WTC11 (cell line): ENCODE measurements around the gene WDR54. TPM values are rescaled to one million over a fixed set of nuclear protein-coding genes. Genes with fewer than 3 reads are reported as not detected.

ENCODE experiments used
- ATAC-seq: fragments of 200-7000 bp; cut with Tn5 transposase; 2 replicates; pipeline ENCODE4 v1.10.0; 2021; ENCODE audit warnings: mild to moderate bottlenecking, moderate library complexity
- CTCF ChIA-PET: fragments of 300-600 bp; sonication (Branson Sonifier 250); formaldehyde crosslinking; loops from one replicate; lab custom pipeline; 2021; ENCODE audit warnings: antibody characterized with exemption; lab: Charles Lee
- POLR2A ChIA-PET: fragments of 350-600 bp; sonication (Branson Sonifier 250); formaldehyde crosslinking; loops from one replicate; lab custom pipeline; 2021; ENCODE audit warnings: antibody characterized with exemption; lab: Charles Lee
- DNase-seq: peaks from one replicate; pipeline ENCODE4 v3.0.0; 2021; ENCODE audit warnings: low spot score
- H3K27ac Mint-ChIP-seq: 2 replicates; pipeline ENCODE4 v1.8.0; 2021; ENCODE audit warnings: mixed read lengths
- H3K27me3 Mint-ChIP-seq: 2 replicates; pipeline ENCODE4 v1.8.0; 2021; ENCODE audit warnings: low read depth, mild to moderate bottlenecking, moderate library complexity, mixed read lengths
- H3K36me3 Mint-ChIP-seq: 2 replicates; pipeline ENCODE4 v1.8.0; 2021; ENCODE audit warnings: mixed read lengths
- H3K4me1 Mint-ChIP-seq: 2 replicates; pipeline ENCODE4 v1.8.0; 2022; ENCODE audit warnings: mixed read lengths
- H3K4me3 Mint-ChIP-seq: 2 replicates; pipeline ENCODE4 v1.8.0; 2021; ENCODE audit warnings: mild to moderate bottlenecking, moderate library complexity, mixed read lengths
- H3K9me3 Mint-ChIP-seq: 2 replicates; pipeline ENCODE4 v1.8.0; 2021; ENCODE audit warnings: mixed read lengths
- ATF2 ChIP-seq: sonication (generic); formaldehyde crosslinking; IDR thresholded peaks from 2 replicates; pipeline ENCODE4 v1.8.1; 2022; ENCODE audit warnings: low read depth, missing genetic modification reagents, borderline replicate concordance
- CREB1 ChIP-seq: sonication (generic); formaldehyde crosslinking; IDR thresholded peaks from 2 replicates; pipeline ENCODE4 v1.8.0; 2023; ENCODE audit warnings: mild to moderate bottlenecking, missing genetic modification reagents
- E2F1 ChIP-seq: sonication (generic); formaldehyde crosslinking; IDR thresholded peaks from 2 replicates; pipeline ENCODE4 v1.8.0; 2022; ENCODE audit warnings: mild to moderate bottlenecking, missing genetic modification reagents
- ETV6 ChIP-seq: sonication (generic); formaldehyde crosslinking; IDR thresholded peaks from 2 replicates; pipeline ENCODE4 v1.8.1; 2022; ENCODE audit warnings: mild to moderate bottlenecking, missing genetic modification reagents
- FOXJ3 ChIP-seq: sonication (generic); formaldehyde crosslinking; IDR thresholded peaks from 2 replicates; pipeline ENCODE4 v1.9.0; 2021; ENCODE audit warnings: missing genetic modification reagents, mild to moderate bottlenecking, borderline replicate concordance
- FOXK1 ChIP-seq: sonication (generic); formaldehyde crosslinking; IDR thresholded peaks from 2 replicates; pipeline ENCODE4 v1.8.0; 2022; ENCODE audit warnings: mild to moderate bottlenecking, moderate library complexity, missing genetic modification reagents
- GTF2I ChIP-seq: fragments of 250-450 bp; sonication (Bioruptor Pico); conservative IDR thresholded peaks from 2 replicates; pipeline ENCODE4 v1.4.0; 2021; ENCODE audit warnings: mild to moderate bottlenecking
- HMGA2 ChIP-seq: fragments of 250-450 bp; sonication (Bioruptor Pico); IDR thresholded peaks from 2 replicates; pipeline ENCODE4 v1.4.0; 2021; ENCODE audit warnings: mild to moderate bottlenecking, moderate library complexity
- JAZF1 ChIP-seq: fragments of 250-450 bp; sonication (Bioruptor Pico); IDR thresholded peaks from 2 replicates; pipeline ENCODE4 v1.9.0; 2021; ENCODE audit warnings: moderate library complexity, mild to moderate bottlenecking, inconsistent platforms
- JUN ChIP-seq: sonication (generic); formaldehyde crosslinking; IDR thresholded peaks from 2 replicates; pipeline ENCODE4 v1.8.0; 2023; ENCODE audit warnings: mild to moderate bottlenecking, missing genetic modification reagents
- NR2C2 ChIP-seq: sonication (generic); formaldehyde crosslinking; IDR thresholded peaks from 2 replicates; pipeline ENCODE4 v1.8.0; 2022; ENCODE audit warnings: mild to moderate bottlenecking, missing genetic modification reagents
- TP53 ChIP-seq: sonication (generic); formaldehyde crosslinking; IDR thresholded peaks from 2 replicates; pipeline ENCODE4 v1.8.1; 2023; ENCODE audit warnings: mild to moderate bottlenecking, missing genetic modification reagents
- USF1 ChIP-seq: sonication (generic); formaldehyde crosslinking; IDR thresholded peaks from 2 replicates; pipeline ENCODE4 v1.8.0; 2022; ENCODE audit warnings: mild to moderate bottlenecking, missing genetic modification reagents
- ZBTB43 ChIP-seq: sonication (generic); formaldehyde crosslinking; IDR thresholded peaks from 2 replicates; pipeline ENCODE4 v1.8.1; 2023; ENCODE audit warnings: mild to moderate bottlenecking, missing genetic modification reagents
- ZNF281 ChIP-seq: sonication (generic); formaldehyde crosslinking; IDR thresholded peaks from 2 replicates; pipeline ENCODE4 v1.8.0; 2023; ENCODE audit warnings: mild to moderate bottlenecking, missing genetic modification reagents
- ZNF317 ChIP-seq: sonication (generic); formaldehyde crosslinking; IDR thresholded peaks from 2 replicates; pipeline ENCODE4 v1.8.1; 2023; ENCODE audit warnings: low read depth, mild to moderate bottlenecking, moderate library complexity, missing genetic modification reagents, borderline replicate concordance
- ZNF423 ChIP-seq: fragments of 250-450 bp; sonication (Bioruptor Pico); IDR thresholded peaks from 2 replicates; pipeline ENCODE4 v2.1.2; 2022; ENCODE audit warnings: mild to moderate bottlenecking, moderate library complexity
- ZNF671 ChIP-seq: fragments of 250-450 bp; sonication (Bioruptor Pico); IDR thresholded peaks from 2 replicates; pipeline ENCODE4 v1.8.0; 2021; ENCODE audit warnings: mild to moderate bottlenecking
- total RNA-seq: library from RNA; stranded (reverse); gene quantifications from 3 replicates; pipeline ENCODE4 v1.2.3, GENCODE V29; 2021
- TF ChIP-seq, protein P1 (sequence below): fragments of 200-600 bp; IDR thresholded peaks from 2 replicates; pipeline ENCODE4 v1.8.0; 2022; ENCODE audit warnings: antibody characterized with exemption
- TF ChIP-seq, protein P2 (sequence below): sonication (generic); formaldehyde crosslinking; IDR thresholded peaks from 2 replicates; pipeline ENCODE4 v1.8.1; 2023; ENCODE audit warnings: mild to moderate bottlenecking, missing genetic modification reagents, moderate library complexity
- TF ChIP-seq, protein P3 (sequence below): sonication (generic); formaldehyde crosslinking; conservative IDR thresholded peaks from 2 replicates; pipeline ENCODE4 v1.8.1; 2022; ENCODE audit warnings: mild to moderate bottlenecking, missing genetic modification reagents
- TF ChIP-seq, protein P4 (sequence below): fragments of 250-450 bp; sonication (Bioruptor Pico); IDR thresholded peaks from 2 replicates; pipeline ENCODE4 v1.9.0; 2021; ENCODE audit warnings: moderate library complexity, mild to moderate bottlenecking, inconsistent platforms, borderline replicate concordance
- TF ChIP-seq, protein P5 (sequence below): sonication (generic); formaldehyde crosslinking; IDR thresholded peaks from 2 replicates; pipeline ENCODE4 v1.8.0; 2022; ENCODE audit warnings: mild to moderate bottlenecking, missing genetic modification reagents

Gene WDR54
- total RNA-seq, 1 experiment from 2014 or later, result 55.2 TPM

DNA sequence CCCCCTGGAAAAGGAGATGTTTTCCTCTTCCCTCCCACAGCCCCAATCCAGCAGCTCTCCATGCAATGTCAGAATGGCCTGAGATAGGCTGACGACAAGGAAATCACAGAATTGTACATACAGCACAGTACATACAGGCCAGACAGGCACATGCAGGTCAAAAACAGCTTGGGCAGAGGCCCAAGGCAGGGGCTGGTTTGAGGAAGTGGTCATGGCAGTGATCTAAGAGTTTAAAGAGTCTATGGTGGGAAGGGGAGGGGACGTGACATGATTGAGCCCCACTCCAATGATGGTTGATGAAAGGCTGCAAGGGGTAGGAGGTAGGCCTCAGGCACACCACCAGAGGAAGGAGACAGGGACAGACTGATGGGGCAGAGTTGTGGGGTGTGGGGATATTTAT, 45.7 kb upstream of the WDR54 start:
- DNase-seq (no peak), ATAC-seq (no peak)
- ChIA-PET CTCF (interaction anchor here (1.8 to 3.2 kb wide), 2 partner anchors 15 to 42 kb away, joined by 7 to 35 read pairs; no protein-coding TSS in a partner anchor), POLR2A (interaction anchor here (1.7 kb wide), 1 partner anchor 15 kb away, joined by 7 read pairs; no protein-coding TSS in a partner anchor)
- H3K9me3 Mint-ChIP-seq, result no peaks in the 10 kb centered on the region
- peak overlapping the region; percentile 42; the same call in 1 of the 2 replicates for H3K27ac Mint-ChIP-seq
- no peak for TF ChIP-seq JAZF1
- TF ChIP-seq FOXJ3, result no peak
- no peak for TF ChIP-seq CREB1 (CRISPR knock-in tag)
- TF ChIP-seq, protein P1, sequence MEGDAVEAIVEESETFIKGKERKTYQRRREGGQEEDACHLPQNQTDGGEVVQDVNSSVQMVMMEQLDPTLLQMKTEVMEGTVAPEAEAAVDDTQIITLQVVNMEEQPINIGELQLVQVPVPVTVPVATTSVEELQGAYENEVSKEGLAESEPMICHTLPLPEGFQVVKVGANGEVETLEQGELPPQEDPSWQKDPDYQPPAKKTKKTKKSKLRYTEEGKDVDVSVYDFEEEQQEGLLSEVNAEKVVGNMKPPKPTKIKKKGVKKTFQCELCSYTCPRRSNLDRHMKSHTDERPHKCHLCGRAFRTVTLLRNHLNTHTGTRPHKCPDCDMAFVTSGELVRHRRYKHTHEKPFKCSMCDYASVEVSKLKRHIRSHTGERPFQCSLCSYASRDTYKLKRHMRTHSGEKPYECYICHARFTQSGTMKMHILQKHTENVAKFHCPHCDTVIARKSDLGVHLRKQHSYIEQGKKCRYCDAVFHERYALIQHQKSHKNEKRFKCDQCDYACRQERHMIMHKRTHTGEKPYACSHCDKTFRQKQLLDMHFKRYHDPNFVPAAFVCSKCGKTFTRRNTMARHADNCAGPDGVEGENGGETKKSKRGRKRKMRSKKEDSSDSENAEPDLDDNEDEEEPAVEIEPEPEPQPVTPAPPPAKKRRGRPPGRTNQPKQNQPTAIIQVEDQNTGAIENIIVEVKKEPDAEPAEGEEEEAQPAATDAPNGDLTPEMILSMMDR, result no peak
- no peak for TF ChIP-seq GTF2I
- TF ChIP-seq, protein P2, sequence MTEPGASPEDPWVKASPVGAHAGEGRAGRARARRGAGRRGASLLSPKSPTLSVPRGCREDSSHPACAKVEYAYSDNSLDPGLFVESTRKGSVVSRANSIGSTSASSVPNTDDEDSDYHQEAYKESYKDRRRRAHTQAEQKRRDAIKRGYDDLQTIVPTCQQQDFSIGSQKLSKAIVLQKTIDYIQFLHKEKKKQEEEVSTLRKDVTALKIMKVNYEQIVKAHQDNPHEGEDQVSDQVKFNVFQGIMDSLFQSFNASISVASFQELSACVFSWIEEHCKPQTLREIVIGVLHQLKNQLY (CRISPR knock-in tag), result no peak
- no peak for TF ChIP-seq HMGA2
- TF ChIP-seq ZBTB43 (CRISPR knock-in tag), result no peak
- no peak for TF ChIP-seq E2F1 (CRISPR knock-in tag)
- no peak for TF ChIP-seq JUN (CRISPR knock-in tag)
- no peak for TF ChIP-seq ZNF423 (CRISPR knock-in tag)
- TF ChIP-seq ZNF317, result no peak
- no peak for TF ChIP-seq NR2C2 (CRISPR knock-in tag)
- TF ChIP-seq ZNF281 (CRISPR knock-in tag), result no peak
- H3K4me1 Mint-ChIP-seq, result peaks cover 46% of the 10 kb centered on the region
- peaks cover 12% of the 10 kb centered on the region for H3K36me3 Mint-ChIP-seq
- H3K27me3 Mint-ChIP-seq, result no peaks in the 10 kb centered on the region
- no peak overlapping the region for H3K4me3 Mint-ChIP-seq

GRCh38 chr2:74378007-74378406, 43.5 kb upstream of the WDR54 start:
- ATAC-seq (no peak), DNase-seq (no peak)
- POLR2A ChIA-PET, result no interaction called here
- no peak overlapping the region for H3K4me3 Mint-ChIP-seq
- peaks cover 42% of the 10 kb centered on the region for H3K4me1 Mint-ChIP-seq
- no peaks in the 10 kb centered on the region for H3K27me3 Mint-ChIP-seq
- peaks cover 8% of the 10 kb centered on the region for H3K36me3 Mint-ChIP-seq
- no peak overlapping the region for H3K27ac Mint-ChIP-seq
- CTCF ChIA-PET, result interaction anchor here (1.1 kb wide), 1 partner anchor 13 kb away, joined by 3 read pairs; no protein-coding TSS in a partner anchor
- no peaks in the 10 kb centered on the region for H3K9me3 Mint-ChIP-seq
- TF ChIP-seq, protein P3, sequence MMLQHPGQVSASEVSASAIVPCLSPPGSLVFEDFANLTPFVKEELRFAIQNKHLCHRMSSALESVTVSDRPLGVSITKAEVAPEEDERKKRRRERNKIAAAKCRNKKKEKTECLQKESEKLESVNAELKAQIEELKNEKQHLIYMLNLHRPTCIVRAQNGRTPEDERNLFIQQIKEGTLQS (CRISPR knock-in tag), result no peak
- TF ChIP-seq ATF2 (CRISPR knock-in tag) (no peak), FOXJ3 (no peak), USF1 (CRISPR knock-in tag) (no peak), HMGA2 (no peak), ETV6 (CRISPR knock-in tag) (no peak), FOXK1 (CRISPR knock-in tag) (no peak), ZNF671 (no peak), TP53 (CRISPR knock-in tag) (no peak)
- TF ChIP-seq, protein P4, sequence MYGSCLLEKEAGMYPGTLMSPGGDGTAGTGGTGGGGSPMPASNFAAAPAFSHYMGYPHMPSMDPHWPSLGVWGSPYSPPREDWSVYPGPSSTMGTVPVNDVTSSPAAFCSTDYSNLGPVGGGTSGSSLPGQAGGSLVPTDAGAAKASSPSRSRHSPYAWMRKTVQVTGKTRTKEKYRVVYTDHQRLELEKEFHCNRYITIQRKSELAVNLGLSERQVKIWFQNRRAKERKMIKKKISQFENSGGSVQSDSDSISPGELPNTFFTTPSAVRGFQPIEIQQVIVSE (CRISPR knock-in tag), result no peak
- TF ChIP-seq, protein P5, sequence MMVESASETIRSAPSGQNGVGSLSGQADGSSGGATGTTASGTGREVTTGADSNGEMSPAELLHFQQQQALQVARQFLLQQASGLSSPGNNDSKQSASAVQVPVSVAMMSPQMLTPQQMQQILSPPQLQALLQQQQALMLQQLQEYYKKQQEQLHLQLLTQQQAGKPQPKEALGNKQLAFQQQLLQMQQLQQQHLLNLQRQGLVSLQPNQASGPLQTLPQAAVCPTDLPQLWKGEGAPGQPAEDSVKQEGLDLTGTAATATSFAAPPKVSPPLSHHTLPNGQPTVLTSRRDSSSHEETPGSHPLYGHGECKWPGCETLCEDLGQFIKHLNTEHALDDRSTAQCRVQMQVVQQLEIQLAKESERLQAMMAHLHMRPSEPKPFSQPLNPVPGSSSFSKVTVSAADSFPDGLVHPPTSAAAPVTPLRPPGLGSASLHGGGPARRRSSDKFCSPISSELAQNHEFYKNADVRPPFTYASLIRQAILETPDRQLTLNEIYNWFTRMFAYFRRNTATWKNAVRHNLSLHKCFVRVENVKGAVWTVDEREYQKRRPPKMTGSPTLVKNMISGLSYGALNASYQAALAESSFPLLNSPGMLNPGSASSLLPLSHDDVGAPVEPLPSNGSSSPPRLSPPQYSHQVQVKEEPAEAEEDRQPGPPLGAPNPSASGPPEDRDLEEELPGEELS (CRISPR knock-in tag), result no peak
